GM08714 (cell line): ENCODE data around the gene CLEC1A.
"Not testable (repeated sequence)": the region's sequence is repeated elsewhere in the genome, so short reads cannot be mapped to it uniquely, and the experiment has no call there.

Experiments used
- H3K4me3 ChIP-seq: fragments of 200-500 bp; sonication (Bioruptor generic); 2 replicates; pipeline ENCODE4 v1.5.1; 2014; ENCODE audit warnings: mild to moderate bottlenecking, low read length, inconsistent platforms
- ZNF274 ChIP-seq: IDR thresholded peaks from 2 replicates; pipeline ENCODE4 v1.6.1; 2012; ENCODE audit warnings: mild to moderate bottlenecking, low read depth, low read length

CLEC1A gene

DNA sequence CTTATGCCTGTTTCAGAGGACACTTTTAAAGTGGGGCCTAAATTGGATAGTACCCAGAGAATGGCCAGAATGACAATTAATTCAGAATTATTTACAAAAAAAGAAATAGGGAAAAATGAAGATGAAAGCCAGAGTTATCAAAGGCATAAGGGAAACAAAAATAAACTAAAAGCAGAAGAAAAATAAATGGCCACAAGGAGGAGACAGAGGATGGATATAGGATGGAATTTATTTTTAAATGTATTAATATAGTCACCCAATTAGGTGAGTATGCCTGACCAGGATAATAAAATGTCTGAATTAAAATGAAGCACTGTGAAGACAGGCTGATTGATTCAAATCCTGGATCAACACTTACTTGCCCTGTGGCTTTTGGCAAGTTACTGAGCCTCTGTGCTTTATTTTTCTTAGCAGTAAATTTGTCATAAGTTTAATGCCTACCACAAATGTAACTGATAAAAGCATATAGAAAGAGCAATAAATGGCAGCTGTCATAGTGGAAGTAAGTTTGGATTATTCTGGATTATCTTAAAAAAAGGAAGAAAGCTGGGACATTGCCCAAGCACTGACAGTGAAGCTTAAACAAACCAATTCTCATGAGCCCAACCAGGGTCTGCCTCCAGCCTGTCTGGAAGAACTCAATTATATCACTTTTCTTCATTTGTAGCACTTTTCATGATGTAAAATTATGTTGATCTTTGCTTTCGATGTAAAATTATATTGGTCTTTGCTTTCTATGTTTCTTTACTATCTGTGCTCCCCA lies 64.8 kb downstream of the CLEC1A start:
- no peak overlapping the region for H3K4me3 ChIP-seq
- no peak for TF ChIP-seq ZNF274

DNA sequence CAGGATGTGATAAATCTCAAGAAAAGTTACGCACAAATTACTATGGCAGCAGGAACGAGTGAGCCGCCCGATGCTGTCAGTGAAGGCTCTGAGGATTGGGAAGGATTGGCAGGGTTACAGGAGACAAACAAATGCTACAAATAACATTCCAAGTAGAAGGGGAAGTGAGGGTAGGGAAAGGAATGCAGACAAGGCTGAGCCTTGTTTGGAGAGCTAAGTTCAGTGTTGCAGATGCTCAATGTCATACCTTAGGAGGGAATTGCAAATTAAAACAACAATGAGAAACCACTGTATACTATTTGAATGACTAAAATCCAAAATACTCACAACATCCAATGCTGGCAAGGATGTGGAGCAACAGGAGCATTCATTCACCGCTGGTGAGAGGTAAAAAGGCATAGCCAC lies 67.0 kb downstream of the CLEC1A start:
- H3K4me3 ChIP-seq: no peak overlapping the region
- TF ChIP-seq ZNF274: no peak

DNA sequence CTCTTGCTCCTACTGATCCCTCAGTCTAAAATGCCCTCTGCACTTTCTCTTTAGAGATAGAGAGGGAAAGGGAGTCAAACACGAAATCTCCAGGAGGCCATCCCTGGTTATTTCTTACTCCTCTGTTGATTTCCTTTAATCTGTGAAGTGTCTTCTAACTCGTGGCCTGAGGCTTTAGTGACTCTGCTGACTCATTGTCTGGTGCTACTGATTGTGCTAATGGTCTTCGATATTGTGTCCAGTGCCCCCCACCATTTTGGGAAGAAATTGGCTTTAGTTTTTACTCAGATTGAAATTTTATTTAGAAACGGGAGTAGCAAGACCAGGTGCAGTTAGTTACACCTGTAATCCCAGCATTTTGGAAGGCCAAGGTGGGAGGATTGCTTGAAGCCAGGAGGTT lies 67.5 kb downstream of the CLEC1A start:
- H3K4me3 ChIP-seq: no peak overlapping the region
- no peak for TF ChIP-seq ZNF274

DNA sequence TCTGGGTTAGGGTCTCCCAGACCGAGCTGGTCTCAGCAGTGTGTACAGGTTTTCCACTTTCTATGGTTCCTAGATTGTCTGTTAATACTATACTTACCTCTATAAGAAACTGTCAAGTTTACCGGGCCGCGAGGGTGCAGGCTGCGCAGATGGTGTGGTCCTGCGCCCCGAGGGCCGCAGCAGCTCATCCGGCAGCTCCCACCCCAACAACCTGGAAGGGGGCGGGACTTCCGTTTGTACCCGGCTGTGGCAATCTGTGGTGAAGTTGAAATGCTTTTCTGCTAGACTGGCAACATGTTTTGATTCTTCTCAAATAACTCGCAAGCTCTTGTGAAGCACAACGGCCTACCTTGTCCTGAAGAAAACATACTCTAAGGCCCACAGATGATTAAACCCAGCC lies 68.3 kb downstream of the CLEC1A start, which contains the start of gene CLEC9A:
Gene CLEC9A (plus strand): TSS at position 237 of the 400 bp plus-strand sequence. CDS start 22,006 bp downstream, outside the sequence.
- H3K4me3 ChIP-seq: no peak within 1 kb of the TSS
- TF ChIP-seq ZNF274: no peak

DNA sequence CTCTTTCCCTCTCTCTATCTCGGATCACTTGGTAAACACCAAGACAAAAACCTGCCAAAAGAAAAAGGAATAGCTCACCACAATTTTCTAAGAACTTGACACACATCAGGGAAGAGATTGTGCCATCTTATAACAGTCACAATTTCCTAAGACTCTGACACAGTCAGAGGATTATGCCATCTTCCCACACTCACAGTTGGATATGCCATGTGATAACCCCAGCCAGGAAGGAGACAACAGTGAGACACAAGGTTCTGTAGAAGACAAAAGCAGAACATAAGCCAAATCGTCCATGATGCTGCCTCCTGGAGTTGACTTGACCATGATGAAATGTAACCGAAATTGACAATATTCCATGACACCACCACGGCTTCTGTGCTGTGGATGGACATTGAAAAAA lies 71.1 kb downstream of the CLEC1A start:
- no peak for TF ChIP-seq ZNF274
- H3K4me3 ChIP-seq: no peak overlapping the region

DNA sequence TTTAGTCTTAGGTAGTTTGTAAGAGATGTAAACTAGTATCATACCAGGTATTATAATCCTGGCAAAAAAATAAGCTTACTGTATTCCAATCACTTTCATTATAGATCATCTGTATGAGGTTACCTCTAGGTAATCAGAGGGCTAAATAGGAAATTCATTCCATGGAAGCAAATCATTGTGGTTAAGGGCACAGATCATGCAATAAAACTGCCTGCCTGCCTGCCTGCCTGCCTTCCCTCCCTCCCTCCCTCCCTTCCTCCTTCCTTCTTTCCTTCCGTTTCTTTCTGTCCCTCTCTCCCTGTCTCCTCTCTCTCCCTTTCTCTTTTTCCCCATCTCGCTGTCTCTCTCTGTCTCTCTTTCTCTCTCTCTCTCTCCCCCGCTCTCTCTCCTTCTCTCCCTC lies 71.5 kb downstream of the CLEC1A start:
- no peak for TF ChIP-seq ZNF274
- H3K4me3 ChIP-seq: no peak overlapping the region

DNA sequence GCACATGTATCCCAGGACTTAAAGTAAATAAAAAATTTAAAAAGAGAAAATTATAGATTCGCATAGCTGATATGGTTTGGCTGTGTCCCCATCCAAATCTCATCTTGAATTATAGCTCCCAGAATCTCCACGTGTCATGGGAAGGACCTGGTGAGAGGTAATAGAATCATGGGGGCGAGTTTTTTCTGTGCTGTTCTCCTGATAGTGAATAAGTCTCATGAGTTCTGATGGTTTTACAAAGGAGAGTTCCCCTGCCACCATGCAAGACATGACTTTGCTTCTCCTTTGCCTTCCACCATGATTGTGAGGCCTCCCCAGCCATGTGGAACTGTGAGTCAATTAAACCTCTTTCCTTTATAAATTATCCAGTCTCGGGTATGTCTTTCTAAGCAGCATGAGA lies 72.1 kb downstream of the CLEC1A start:
- H3K4me3 ChIP-seq: not testable (repeated sequence)

DNA sequence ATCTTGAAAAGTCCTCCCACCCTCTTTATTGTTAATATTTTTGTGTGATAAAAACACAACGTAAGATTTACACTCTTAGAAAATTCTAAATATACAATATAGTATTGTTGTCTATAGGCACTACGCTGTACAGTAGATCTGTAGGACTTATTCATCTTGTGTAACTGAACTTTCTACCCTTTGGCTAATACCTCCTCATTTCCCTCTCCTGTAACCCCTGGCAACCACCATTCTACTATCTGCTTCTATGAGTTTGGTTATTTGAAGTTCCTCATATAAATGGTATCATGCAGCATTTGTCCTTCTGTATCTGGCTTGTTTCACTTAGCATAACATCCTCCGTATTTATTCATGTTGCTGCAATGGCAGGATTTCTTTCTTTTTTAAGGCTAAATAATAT lies 73.5 kb downstream of the CLEC1A start:
- TF ChIP-seq ZNF274: no peak
- no peak overlapping the region for H3K4me3 ChIP-seq

DNA sequence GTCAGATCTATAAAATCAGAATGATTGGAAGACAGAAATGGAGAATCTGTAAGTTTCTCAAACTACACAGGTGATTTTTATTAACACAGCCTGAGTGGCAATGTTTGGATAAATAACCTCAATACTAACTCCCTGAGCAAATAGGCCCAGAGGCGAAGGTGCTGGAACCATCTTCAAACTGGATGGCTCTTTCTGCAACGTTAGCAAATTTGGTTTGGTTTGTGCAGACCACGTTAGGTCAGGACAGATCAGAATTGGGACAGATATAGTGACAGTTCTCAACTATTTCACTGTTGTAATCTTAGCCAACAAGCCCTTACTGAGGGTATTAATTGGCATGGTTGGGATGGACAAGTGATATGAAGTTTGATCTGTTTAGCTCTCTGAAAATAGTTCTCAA lies 77.4 kb downstream of the CLEC1A start:
- no peak overlapping the region for H3K4me3 ChIP-seq
- TF ChIP-seq ZNF274: no peak
